Measurements from ENCODE around the gene MSX1.

MSX1 gene

DNA sequence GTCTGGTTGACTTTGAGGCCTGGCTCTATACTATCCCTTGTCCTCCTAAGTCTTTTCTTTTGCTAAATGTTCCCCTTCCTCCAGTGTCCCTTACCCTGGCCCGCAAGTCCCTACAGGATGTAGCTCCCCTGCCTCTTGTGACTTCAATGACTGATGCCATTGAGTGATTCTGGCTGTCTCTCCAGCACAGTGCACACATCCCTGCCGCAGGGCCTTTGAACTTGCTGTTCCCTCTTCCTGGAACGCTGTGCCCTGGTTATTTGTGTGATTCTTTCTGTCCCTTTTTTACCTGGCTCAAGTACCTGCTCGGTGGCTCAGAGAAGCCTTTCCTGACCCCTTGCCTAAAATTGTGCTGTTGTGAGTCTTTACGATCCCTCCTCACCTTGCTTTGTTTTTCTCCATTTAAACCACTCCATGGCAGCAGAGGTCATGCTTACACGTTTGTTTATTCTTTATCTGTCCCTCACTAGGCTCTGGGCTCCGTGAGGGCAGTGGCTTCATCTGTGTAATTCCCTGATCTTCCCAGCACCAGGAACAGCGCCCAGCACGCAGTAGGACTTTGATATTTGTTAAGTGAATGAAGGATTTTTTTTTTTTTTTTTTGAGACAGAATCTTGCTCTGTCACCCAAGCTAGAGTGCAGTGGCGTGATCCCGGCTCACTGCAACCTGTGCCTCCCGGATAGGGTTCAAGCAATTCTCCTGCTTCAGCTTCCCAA, 17.6 kb downstream of the MSX1 start:
- H3K27ac ChIP-seq (ENCODE audit: low read length), result no peak overlapping the region
- H3K36me3 ChIP-seq (ENCODE audit: control insufficient read depth, low read depth, low read length), result no peaks in the 10 kb centered on the region
- H3K9me3 ChIP-seq (ENCODE audit: control insufficient read depth, low read depth, low read length), result no peaks in the 10 kb centered on the region
- H3K4me3 ChIP-seq (ENCODE audit: low read length), result no peak overlapping the region
- H3K27me3 ChIP-seq (ENCODE audit: control insufficient read depth, insufficient read depth, low read length), result peaks cover 75% of the 10 kb centered on the region
- peaks cover 3% of the 10 kb centered on the region for H3K4me1 ChIP-seq (ENCODE audit: control insufficient read depth, low read depth, low read length)
- no peak overlapping the region for H3K9ac ChIP-seq (ENCODE audit: low read length)

DNA sequence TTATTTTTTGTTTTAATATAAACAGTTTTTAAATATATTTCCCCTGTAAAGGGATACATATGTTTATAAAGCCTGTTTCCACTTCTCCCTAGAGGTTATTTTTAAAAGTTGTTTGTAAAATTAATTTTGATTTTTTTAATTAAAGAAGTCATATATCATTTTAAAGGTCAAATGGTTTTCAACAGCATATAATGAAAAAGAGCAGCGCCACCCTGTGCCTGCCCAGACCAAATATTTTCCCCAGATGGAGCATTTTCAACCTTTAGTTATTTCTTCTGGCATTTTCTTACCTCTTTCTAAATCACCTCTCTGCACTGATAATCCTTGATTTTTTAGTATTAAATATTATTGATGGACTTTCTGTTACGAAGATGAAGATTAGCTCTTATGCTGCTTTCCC, 21.0 kb downstream of the MSX1 start:
- peaks cover 41% of the 10 kb centered on the region for H3K27me3 ChIP-seq (ENCODE audit: control insufficient read depth, insufficient read depth, low read length)
- H3K4me1 ChIP-seq (ENCODE audit: control insufficient read depth, low read depth, low read length), result no peaks in the 10 kb centered on the region
- H3K9ac ChIP-seq (ENCODE audit: low read length), result no peak overlapping the region
- no peak overlapping the region for H3K4me3 ChIP-seq (ENCODE audit: low read length)
- H3K9me3 ChIP-seq (ENCODE audit: control insufficient read depth, low read depth, low read length), result no peaks in the 10 kb centered on the region
- no peak overlapping the region for H3K27ac ChIP-seq (ENCODE audit: low read length)
- no peaks in the 10 kb centered on the region for H3K36me3 ChIP-seq (ENCODE audit: control insufficient read depth, low read depth, low read length)

DNA sequence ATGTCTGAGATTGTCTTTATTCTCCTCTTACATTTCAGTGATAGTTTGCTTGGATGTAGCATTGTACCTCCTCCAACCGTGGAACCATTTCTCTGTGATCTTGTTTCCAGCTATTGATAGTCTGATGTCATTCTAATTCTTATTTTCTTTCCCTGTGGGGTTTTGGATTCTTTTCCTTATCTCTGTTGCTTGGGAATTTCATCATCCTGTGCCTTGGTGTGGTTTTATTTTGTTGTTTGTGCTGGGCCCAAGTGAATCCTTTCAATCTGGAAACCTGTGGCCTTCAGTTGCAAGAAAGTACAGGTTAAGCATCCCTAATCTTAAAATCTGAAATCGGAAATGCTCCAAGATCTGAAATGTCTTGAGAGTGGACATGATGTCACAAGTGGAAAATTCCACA, 22.0 kb downstream of the MSX1 start:
- Histone ChIP-seq H3K9ac (ENCODE audit: low read length) (no peak overlapping the region), H3K4me1 (ENCODE audit: control insufficient read depth, low read depth, low read length) (no peaks in the 10 kb centered on the region), H3K9me3 (ENCODE audit: control insufficient read depth, low read depth, low read length) (no peaks in the 10 kb centered on the region), H3K4me3 (ENCODE audit: low read length) (no peak overlapping the region), H3K36me3 (ENCODE audit: control insufficient read depth, low read depth, low read length) (no peaks in the 10 kb centered on the region), H3K27ac (ENCODE audit: low read length) (no peak overlapping the region), H3K27me3 (ENCODE audit: control insufficient read depth, insufficient read depth, low read length) (peaks cover 32% of the 10 kb centered on the region)

GRCh38 chr4:4884611-4885010, 25.1 kb downstream of the MSX1 start:
- H3K36me3 ChIP-seq (ENCODE audit: control insufficient read depth, low read depth, low read length), result no peaks in the 10 kb centered on the region
- no peaks in the 10 kb centered on the region for H3K9me3 ChIP-seq (ENCODE audit: control insufficient read depth, low read depth, low read length)
- peaks cover 15% of the 10 kb centered on the region for H3K27me3 ChIP-seq (ENCODE audit: control insufficient read depth, insufficient read depth, low read length)
- no peak overlapping the region for H3K9ac ChIP-seq (ENCODE audit: low read length)
- no peak overlapping the region for H3K27ac ChIP-seq (ENCODE audit: low read length)
- H3K4me3 ChIP-seq (ENCODE audit: low read length), result no peak overlapping the region
- H3K4me1 ChIP-seq (ENCODE audit: control insufficient read depth, low read depth, low read length), result no peaks in the 10 kb centered on the region

- Histone ChIP-seq H3K4me3 (ENCODE audit: low read length) (no peak overlapping the region), H3K4me1 (ENCODE audit: control insufficient read depth, low read depth, low read length) (no peaks in the 10 kb centered on the region), H3K36me3 (ENCODE audit: control insufficient read depth, low read depth, low read length) (no peaks in the 10 kb centered on the region), H3K27me3 (ENCODE audit: control insufficient read depth, insufficient read depth, low read length) (peaks cover 11% of the 10 kb centered on the region), H3K27ac (ENCODE audit: low read length) (no peak overlapping the region), H3K9ac (ENCODE audit: low read length) (no peak overlapping the region), H3K9me3 (ENCODE audit: control insufficient read depth, low read depth, low read length) (no peaks in the 10 kb centered on the region)
Measured at GRCh38 chr4:4887426-4887825, 28.0 kb downstream of the MSX1 start.

DNA sequence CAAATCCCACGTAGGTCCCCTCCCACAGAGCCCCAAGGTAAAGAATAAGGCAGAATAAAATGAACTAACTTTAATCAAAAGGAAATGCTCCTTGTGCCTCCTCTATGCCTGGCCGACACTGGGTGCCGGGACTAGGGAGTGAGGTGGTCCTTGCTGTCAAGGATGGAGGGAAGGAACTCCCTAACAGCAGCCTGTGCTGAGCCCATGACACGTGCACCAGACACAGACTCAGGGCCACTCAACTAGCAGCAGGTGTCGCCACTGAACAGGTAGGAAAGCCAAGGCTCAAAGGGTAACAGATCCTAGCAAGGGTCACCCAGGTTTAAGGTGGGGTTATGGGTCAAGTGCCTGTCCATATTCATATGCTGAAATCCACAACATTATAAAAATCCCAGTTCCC, 29.2 kb downstream of the MSX1 start:
- Histone ChIP-seq H3K4me3 (ENCODE audit: low read length) (no peak overlapping the region), H3K4me1 (ENCODE audit: control insufficient read depth, low read depth, low read length) (no peaks in the 10 kb centered on the region), H3K27me3 (ENCODE audit: control insufficient read depth, insufficient read depth, low read length) (peaks cover 11% of the 10 kb centered on the region), H3K27ac (ENCODE audit: low read length) (no peak overlapping the region), H3K9ac (ENCODE audit: low read length) (no peak overlapping the region), H3K9me3 (ENCODE audit: control insufficient read depth, low read depth, low read length) (no peaks in the 10 kb centered on the region), H3K36me3 (ENCODE audit: control insufficient read depth, low read depth, low read length) (no peaks in the 10 kb centered on the region)

DNA sequence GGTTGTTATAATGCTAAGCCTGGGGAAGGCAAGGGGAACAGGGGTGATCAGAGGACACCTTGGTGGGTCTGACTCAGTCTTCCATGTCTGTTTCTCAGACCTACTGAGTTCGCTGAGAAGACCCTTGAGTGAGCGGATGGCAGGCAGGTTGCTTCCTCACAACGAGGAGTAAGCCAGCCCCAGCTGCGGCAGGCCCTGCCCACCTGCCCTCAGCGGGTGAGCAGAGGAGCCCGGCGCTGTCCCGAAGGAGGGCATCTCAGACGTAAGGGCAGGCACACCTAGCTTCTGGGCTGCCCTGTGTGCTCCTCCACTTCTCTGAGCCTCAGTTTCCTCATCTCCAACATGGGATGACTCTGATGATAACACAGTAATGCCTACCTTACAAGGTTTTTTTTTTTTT, 30.3 kb downstream of the MSX1 start:
- no peaks in the 10 kb centered on the region for H3K9me3 ChIP-seq (ENCODE audit: control insufficient read depth, low read depth, low read length)
- H3K9ac ChIP-seq (ENCODE audit: low read length), result no peak overlapping the region
- no peaks in the 10 kb centered on the region for H3K4me1 ChIP-seq (ENCODE audit: control insufficient read depth, low read depth, low read length)
- no peaks in the 10 kb centered on the region for H3K36me3 ChIP-seq (ENCODE audit: control insufficient read depth, low read depth, low read length)
- H3K27ac ChIP-seq (ENCODE audit: low read length), result no peak overlapping the region
- H3K4me3 ChIP-seq (ENCODE audit: low read length), result no peak overlapping the region
- peaks cover 11% of the 10 kb centered on the region for H3K27me3 ChIP-seq (ENCODE audit: control insufficient read depth, insufficient read depth, low read length)

DNA sequence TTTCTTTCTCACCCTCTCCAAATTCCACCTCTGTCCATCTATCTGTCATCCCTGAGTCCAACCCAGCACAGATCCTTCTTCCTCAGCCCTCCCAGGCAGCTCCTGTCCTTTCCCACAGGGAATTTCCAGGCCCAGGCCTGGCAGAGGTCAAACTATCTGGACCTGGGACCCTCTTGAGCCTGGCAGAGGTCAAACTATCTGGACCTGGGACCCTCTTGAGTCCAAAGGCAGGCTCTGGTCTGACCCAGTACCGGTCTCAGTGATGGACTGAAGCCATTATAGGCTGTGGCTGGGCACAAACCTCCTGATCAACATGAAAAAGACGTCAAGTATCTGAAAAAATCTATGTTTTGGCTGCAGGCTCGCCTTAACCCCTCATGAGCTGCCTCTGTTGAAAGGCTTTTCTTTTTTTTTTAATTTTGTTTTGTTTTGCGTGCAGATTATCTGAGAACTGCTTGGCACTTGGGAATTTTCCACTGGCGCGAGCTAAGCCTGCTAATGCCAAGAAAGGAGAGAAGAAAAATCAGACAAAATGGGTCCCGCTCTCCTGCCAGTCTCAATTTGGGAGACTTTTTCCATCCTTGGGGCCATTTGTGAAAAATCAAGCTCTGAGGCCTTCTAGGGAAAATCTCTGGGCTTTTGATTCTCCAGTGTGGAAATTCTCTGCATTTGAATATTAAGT, 31.2 kb downstream of the MSX1 start:
- Histone ChIP-seq H3K4me3 (ENCODE audit: low read length) (no peak overlapping the region), H3K27me3 (ENCODE audit: control insufficient read depth, insufficient read depth, low read length) (peaks cover 11% of the 10 kb centered on the region), H3K9ac (ENCODE audit: low read length) (no peak overlapping the region), H3K27ac (ENCODE audit: low read length) (no peak overlapping the region), H3K4me1 (ENCODE audit: control insufficient read depth, low read depth, low read length) (no peaks in the 10 kb centered on the region), H3K9me3 (ENCODE audit: control insufficient read depth, low read depth, low read length) (no peaks in the 10 kb centered on the region), H3K36me3 (ENCODE audit: control insufficient read depth, low read depth, low read length) (no peaks in the 10 kb centered on the region)

GRCh38 chr4:4893721-4894120, 34.3 kb downstream of the MSX1 start:
- Histone ChIP-seq H3K9ac (ENCODE audit: low read length) (no peak overlapping the region), H3K9me3 (ENCODE audit: control insufficient read depth, low read depth, low read length) (no peaks in the 10 kb centered on the region), H3K27ac (ENCODE audit: low read length) (no peak overlapping the region), H3K27me3 (ENCODE audit: control insufficient read depth, insufficient read depth, low read length) (no peaks in the 10 kb centered on the region), H3K4me3 (ENCODE audit: low read length) (no peak overlapping the region), H3K36me3 (ENCODE audit: control insufficient read depth, low read depth, low read length) (no peaks in the 10 kb centered on the region), H3K4me1 (ENCODE audit: control insufficient read depth, low read depth, low read length) (no peaks in the 10 kb centered on the region)

GRCh38 chr4:4899202-4899925, 39.9 kb downstream of the MSX1 start:
- Histone ChIP-seq H3K27me3 (ENCODE audit: control insufficient read depth, insufficient read depth, low read length) (no peaks in the 10 kb centered on the region), H3K36me3 (ENCODE audit: control insufficient read depth, low read depth, low read length) (no peaks in the 10 kb centered on the region), H3K4me3 (ENCODE audit: low read length) (no peak overlapping the region), H3K4me1 (ENCODE audit: control insufficient read depth, low read depth, low read length) (no peaks in the 10 kb centered on the region), H3K9ac (ENCODE audit: low read length) (no peak overlapping the region), H3K9me3 (ENCODE audit: control insufficient read depth, low read depth, low read length) (no peaks in the 10 kb centered on the region), H3K27ac (ENCODE audit: low read length) (no peak overlapping the region)

GRCh38 chr4:4901877-4902276, 42.4 kb downstream of the MSX1 start:
- Histone ChIP-seq H3K9ac (ENCODE audit: low read length) (no peak overlapping the region), H3K36me3 (ENCODE audit: control insufficient read depth, low read depth, low read length) (no peaks in the 10 kb centered on the region), H3K4me3 (ENCODE audit: low read length) (no peak overlapping the region), H3K27ac (ENCODE audit: low read length) (no peak overlapping the region), H3K4me1 (ENCODE audit: control insufficient read depth, low read depth, low read length) (no peaks in the 10 kb centered on the region), H3K9me3 (ENCODE audit: control insufficient read depth, low read depth, low read length) (no peaks in the 10 kb centered on the region), H3K27me3 (ENCODE audit: control insufficient read depth, insufficient read depth, low read length) (peaks cover 9% of the 10 kb centered on the region)
